HG03097 (cell line): ENCODE results near the gene TRIM62.

Experiments used
- ATAC-seq: cut with Tn5 transposase; IDR thresholded peaks from one replicate; pipeline ENCODE4 v1.9.1; 2021; ENCODE audit not compliant: unreplicated experiment, low FRiP score

TRIM62 gene

GRCh38 chr1:33181921-33182341, at the start of gene TRIM62:
Gene TRIM62 (minus strand): TSS chr1:33182043. CDS start chr1:33181432, 611 bp downstream.
- ATAC-seq, result peak; percentile 67

GRCh38 chr1:33231166-33231565, 49.3 kb upstream of the TRIM62 start:
- no peak for ATAC-seq

- ATAC-seq, result no peak
Measured at GRCh38 chr1:33228935-33229487, 47.2 kb upstream of the TRIM62 start.

DNA sequence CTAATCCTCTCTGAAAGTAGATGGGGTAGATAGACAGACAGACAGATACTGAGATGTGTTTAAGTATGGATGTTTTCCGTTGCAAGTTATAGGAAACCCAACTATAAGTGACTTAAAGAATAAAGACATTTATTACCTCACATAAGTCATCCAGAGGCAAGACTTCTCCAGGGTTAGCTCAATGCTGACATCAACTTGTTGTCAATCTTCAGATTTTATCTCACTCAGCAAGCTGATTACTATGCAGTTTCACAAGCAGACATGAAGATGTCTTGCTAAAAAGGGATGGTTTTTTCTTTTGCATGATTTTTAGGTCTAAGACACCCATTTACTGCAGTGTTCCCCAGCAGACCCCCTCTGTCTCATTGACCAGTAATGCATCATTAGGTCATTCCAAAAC, 43.7 kb upstream of the TRIM62 start:
- no peak for ATAC-seq

DNA sequence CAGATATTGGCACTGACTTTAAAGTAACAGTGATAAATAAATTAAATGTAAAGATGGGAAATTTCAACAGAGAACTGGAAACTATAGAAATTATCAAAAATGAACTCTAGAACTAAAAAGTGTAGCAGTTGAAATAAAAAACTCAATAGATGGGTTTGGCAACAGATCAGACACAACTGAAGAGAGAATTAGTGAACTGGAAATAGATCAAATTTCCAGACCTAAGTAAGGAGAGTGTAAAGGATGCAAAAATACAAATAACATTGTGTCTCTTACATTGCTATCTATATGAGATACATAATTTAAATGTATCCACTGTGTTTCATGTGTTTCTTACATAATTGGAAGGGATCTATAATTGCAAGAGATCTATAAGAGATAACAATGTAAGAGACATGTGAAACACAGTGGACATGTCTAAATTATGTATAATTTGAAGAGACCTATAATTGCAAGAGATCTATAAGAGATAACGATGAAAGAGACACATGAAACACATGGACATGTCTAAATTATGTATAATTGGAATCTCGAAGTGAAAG, 42.4 kb upstream of the TRIM62 start:
- ATAC-seq, result no peak

DNA sequence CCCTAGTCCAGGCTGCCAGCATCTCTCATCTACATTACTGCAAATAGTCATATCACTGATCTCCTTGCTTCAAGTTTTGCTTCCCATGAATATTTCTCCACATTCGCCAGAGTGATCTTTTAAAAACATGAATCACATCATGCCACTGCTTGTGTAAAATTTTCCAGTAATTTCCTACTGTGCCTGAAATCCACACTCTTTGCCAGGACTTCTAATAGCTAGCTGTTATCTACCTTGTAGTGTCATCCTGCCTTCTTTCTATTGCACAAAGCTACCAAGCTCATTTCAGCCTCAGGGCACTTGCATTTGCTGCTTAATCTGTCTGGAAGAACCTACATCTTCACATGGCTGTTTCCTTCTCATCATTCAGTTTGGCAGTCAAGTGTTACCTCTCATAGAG, 40.5 kb upstream of the TRIM62 start:
- no peak for ATAC-seq

- no peak for ATAC-seq
Measured at GRCh38 chr1:33221385-33221758, 39.5 kb upstream of the TRIM62 start.

- ATAC-seq, result no peak
Measured at GRCh38 chr1:33220676-33221384, 39.0 kb upstream of the TRIM62 start.

DNA sequence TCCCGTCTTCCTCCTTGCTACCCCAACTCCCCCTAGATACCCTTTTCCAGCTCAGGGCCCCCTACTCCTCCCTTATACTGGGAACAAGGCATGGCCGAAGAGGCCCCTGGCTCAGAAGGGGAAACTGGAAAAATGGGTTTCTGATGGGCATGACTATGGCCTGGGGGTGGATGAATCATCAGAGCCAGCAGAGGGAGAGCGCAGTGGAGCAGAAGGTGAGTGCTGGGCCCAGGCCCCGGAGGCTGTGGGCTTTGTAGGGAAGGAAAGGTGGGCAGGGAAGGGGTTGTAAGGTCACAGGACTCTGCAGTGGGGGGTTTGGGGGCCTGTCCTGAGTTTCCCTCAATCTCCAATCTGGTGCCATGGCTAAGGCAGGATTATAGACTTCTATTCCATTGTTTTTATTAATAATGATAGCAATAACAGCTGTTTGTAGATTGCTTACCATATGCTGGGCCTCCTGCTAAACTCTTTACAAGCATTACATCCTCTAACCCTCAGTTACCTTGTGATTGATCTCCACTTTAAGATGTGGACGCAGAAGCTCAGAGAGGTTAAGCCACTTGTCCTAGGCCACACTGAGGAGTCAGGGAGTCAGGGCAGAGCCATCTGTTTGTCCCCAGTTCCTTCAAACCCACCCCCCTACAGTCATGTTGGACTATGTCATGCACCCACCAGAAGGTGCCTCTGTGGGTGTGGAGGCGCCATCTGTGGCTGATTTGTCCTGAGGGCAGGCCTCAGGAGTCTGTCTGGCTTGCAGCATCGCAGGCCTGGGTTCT, 38.2 kb upstream of the TRIM62 start:
- no peak for ATAC-seq

- ATAC-seq, result no peak
Measured at GRCh38 chr1:33211972-33212371, 30.1 kb upstream of the TRIM62 start.

DNA sequence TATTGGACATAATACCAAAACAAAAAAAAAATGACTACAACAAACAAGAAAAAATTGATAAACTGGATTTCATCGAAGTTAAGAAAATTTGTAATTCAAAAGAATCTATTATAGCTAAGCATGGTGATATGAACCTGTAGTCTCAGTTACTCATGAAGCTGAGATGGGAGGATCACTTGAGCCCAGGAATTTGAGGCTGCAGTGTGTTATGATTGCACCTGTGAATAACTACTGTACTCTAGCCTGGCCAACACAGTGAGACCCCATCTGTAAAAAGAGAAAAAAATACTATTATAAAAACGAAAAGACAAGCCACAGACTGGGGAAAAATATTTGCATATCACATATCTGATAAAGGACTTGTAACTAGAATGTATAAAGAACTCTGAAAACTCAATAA, 24.5 kb upstream of the TRIM62 start:
- no peak for ATAC-seq

GRCh38 chr1:33195556-33195955, 13.7 kb upstream of the TRIM62 start:
- no peak for ATAC-seq

DNA sequence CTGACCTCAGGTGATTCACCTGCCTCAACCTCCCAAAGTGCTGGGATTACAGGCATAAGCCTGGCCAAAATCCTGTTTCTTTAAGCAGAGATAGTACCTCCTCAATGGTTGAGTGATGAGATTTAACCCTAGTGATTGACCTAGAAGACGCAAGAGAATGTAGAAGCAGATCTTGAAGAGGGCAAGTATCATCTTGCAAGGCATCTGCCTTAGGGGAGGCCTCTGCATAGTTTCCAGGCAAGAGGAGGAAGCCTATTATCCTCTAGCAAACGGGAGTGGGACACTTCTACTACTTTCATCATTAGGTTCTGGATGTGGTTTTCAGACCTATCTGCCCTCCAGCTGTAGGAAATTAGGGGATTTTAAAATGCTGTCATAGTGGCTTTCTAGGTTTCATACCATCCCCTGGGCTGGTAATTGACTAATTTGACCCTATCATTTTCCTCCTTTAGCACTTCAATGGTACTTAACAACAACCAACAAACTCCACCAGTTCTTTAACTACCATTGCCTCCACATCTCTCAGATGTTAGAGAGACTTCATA, 10.0 kb upstream of the TRIM62 start:
- no peak for ATAC-seq

- no peak for ATAC-seq
Measured at GRCh38 chr1:33190701-33191100, 8.9 kb upstream of the TRIM62 start.

DNA sequence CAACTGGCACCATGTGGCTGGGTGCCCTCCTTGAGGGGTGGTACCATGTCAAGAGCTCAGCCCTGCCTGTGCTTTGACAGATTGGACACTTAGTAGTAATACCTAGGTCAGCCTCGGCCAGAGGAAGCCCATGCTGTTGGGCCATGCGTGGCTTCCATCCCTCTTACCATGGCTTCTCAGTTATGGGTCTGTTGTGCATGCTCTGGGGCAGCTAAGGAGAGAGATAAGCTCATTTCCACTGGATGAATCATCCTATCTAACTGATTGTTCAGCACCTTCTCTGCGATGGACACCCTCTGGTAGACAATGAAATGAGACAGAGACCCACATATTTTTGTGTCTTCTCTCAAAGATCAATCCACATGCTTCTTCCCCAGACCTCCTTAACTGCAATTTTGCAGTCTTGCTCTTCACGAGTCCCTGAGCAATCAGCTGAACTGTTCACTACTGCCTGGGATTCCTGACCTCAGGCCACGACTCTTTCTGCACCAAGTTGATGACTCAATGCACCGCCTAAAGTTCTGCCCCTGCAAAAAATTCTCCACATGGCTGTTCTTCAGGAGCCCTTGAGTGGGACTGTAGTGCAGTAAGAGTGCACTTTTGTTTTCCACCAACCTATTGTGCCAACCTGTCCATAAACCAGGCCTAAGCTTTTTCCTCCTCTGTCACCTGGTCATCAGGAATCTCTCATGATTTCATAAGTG, 6.9 kb upstream of the TRIM62 start:
- no peak for ATAC-seq

DNA sequence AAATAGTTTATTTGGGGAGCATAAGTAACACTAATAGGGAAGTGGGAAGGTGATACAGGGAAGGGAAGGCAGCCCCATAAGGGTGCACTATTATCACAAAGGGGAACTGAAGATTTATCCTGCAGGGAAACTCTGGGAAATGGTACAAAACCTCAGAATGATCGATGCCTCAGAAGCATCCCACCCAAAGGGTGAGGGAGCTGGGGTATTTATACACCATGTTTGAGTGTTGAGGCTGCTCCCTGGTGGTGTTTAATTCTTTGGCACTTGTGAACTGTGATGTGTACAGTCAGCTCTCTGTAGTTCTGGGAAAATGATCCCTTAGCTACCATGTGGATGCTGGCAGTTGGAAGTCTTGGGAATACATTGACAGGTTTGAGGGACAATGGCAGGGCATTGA, 5.1 kb upstream of the TRIM62 start:
- ATAC-seq, result no peak

GRCh38 chr1:33185541-33185940, 3.7 kb upstream of the TRIM62 start:
- ATAC-seq, result no peak

DNA sequence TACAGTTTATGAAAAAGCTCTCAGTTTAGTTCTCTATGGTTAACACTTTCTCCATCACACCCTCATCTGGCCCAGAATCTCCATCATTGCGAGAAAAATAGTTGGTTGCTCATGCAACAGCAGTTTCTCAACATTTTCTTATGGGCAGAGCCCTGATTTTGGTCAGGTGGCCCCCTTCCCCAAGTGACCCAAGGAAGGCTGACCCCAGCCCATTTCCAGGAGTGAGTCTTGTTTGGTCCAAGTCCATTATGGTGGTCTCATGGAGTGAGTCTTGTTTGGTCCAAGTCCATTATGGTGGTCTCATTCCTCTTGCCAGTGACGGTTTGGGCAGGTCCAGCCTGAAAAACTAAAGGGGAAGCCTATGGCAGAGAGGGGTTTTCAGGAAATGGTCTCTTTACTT, 1.5 kb upstream of the TRIM62 start:
- ATAC-seq, result no peak

DNA sequence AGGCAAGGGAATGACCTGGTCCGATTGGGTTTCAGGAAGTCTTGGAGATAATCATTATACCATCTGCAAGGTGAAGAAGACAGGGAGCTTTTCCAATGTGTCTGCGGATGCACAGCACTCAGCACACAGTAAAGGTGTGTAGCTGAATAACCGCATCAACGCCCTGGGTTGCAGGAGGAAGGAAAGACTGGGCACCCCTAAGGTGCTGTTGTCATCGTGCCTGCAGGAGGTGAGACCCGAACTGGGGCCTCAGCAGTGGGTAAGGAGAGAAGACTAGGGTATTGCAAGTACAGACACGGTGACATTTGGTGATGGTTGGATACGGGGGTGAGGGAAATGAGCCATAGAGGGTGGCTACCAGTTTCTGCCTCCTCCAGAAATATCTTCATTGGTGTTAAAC, 1.1 kb upstream of the TRIM62 start:
- ATAC-seq, result no peak

DNA sequence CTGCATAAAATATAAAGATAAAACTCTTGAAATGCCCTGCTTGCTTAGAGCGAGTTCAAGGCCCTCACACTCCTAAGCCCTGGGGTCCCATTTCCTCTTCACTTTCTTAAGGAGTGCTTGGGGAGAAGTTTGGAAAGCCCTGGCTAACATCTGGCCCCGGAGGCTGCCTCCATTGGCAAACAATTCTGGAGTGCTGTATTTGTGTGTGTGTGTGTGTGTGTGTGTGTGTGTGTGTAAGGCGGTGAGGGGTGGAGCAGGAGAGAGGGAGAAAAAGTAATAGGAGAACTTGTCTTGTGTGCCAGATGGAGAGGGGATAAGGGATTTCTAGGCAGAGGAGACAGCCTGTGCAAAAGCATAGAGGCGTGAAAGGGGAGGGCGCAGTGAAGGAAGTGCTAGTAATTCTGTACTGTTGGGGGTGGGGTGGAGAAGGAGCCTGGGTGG, 578 bp upstream of the TRIM62 start:
- ATAC-seq, result no peak
